Trophoblast cell (in vitro differentiated cells and primary cell): ENCODE results near the gene GH1.

ENCODE experiments used
- DNase-seq, 2 donors: peaks; one replicate each; pipeline ENCODE4 v3.0.0-alpha.2; 2016
- H2AFZ ChIP-seq: 2 replicates; pipeline ENCODE4 v1.6.1; 2013; ENCODE audit warnings: low read length, moderate library complexity, mild to moderate bottlenecking; ENCODE audit not compliant: insufficient read depth, poor library complexity
- H2AK5ac ChIP-seq: 2 replicates; pipeline ENCODE4 v1.6.1; 2013; ENCODE audit warnings: mild to moderate bottlenecking, low read length
- H2BK120ac ChIP-seq: 2 replicates; pipeline ENCODE4 v1.6.1; 2013; ENCODE audit warnings: low read length, mild to moderate bottlenecking, moderate library complexity; ENCODE audit not compliant: insufficient read depth, poor library complexity
- H2BK12ac ChIP-seq: 2 replicates; pipeline ENCODE4 v1.6.1; 2013; ENCODE audit warnings: mild to moderate bottlenecking, low read length, moderate library complexity
- H2BK5ac ChIP-seq: 2 replicates; pipeline ENCODE4 v1.6.1; 2013; ENCODE audit warnings: low read length, low read depth, moderate library complexity, mild to moderate bottlenecking; ENCODE audit not compliant: poor library complexity
- H3K14ac ChIP-seq: 2 replicates; pipeline ENCODE4 v1.6.1; 2013; ENCODE audit warnings: mild to moderate bottlenecking, low read length
- H3K18ac ChIP-seq: 2 replicates; pipeline ENCODE4 v1.6.1; 2013; ENCODE audit warnings: mild to moderate bottlenecking, low read length
- H3K23ac ChIP-seq: 2 replicates; pipeline ENCODE4 v1.6.1; 2013; ENCODE audit warnings: low read length
- H3K27ac ChIP-seq: 2 replicates; pipeline ENCODE4 v1.5.1; 2013; ENCODE audit warnings: low read depth, mild to moderate bottlenecking, inconsistent platforms, low read length, moderate library complexity
- H3K27me3 ChIP-seq: 2 replicates; pipeline ENCODE4 v1.6.1; 2013; ENCODE audit warnings: inconsistent platforms, mild to moderate bottlenecking, low read length, moderate library complexity; ENCODE audit not compliant: insufficient read depth
- H3K36me3 ChIP-seq, 2 experiments: 1 replicate in 1 of 2; 2 replicates in 1 of 2; pipeline ENCODE4 v1.6.1; 2013; ENCODE audit warnings: low read length in 2 of 2, mild to moderate bottlenecking in 2 of 2, moderate library complexity in 1 of 2; ENCODE audit not compliant: insufficient read depth in 2 of 2, control insufficient read depth in 1 of 2
- H3K4ac ChIP-seq: 2 replicates; pipeline ENCODE4 v1.6.1; 2013; ENCODE audit warnings: low read depth, mild to moderate bottlenecking, low read length, moderate library complexity
- H3K4me1 ChIP-seq, 2 experiments: 1 replicate in 1 of 2; 2 replicates in 1 of 2; pipeline ENCODE4 v1.6.1; 2013; ENCODE audit warnings: low read length in 2 of 2, mild to moderate bottlenecking in 2 of 2, moderate library complexity in 1 of 2; ENCODE audit not compliant: insufficient read depth in 2 of 2, control insufficient read depth in 1 of 2
- H3K4me2 ChIP-seq: 2 replicates; pipeline ENCODE4 v1.6.1; 2013; ENCODE audit warnings: inconsistent platforms, mild to moderate bottlenecking, low read length, moderate library complexity
- H3K4me3 ChIP-seq: 2 replicates; pipeline ENCODE4 v1.5.1; 2013; ENCODE audit warnings: mild to moderate bottlenecking, low read depth, low read length, inconsistent platforms
- H3K79me1 ChIP-seq: one replicate; pipeline ENCODE4 v1.6.1; 2013; ENCODE audit warnings: low read length
- H3K79me2 ChIP-seq: 2 replicates; pipeline ENCODE4 v1.6.1; 2013; ENCODE audit warnings: low read length, mild to moderate bottlenecking; ENCODE audit not compliant: control insufficient read depth, insufficient read depth, poor library complexity
- H3K9ac ChIP-seq: 2 replicates; pipeline ENCODE4 v1.6.1; 2013; ENCODE audit warnings: mild to moderate bottlenecking, low read length
- H3K9me3 ChIP-seq: 2 replicates; pipeline ENCODE4 v1.6.1; 2013; ENCODE audit warnings: low read depth, mild to moderate bottlenecking, control low read depth, inconsistent platforms, low read length; ENCODE audit not compliant: insufficient read depth
- H4K12ac ChIP-seq: 2 replicates; pipeline ENCODE4 v1.6.1; 2013; ENCODE audit warnings: low read depth, mild to moderate bottlenecking, low read length, moderate library complexity
- H4K8ac ChIP-seq: 2 replicates; pipeline ENCODE4 v1.6.1; 2013; ENCODE audit warnings: low read depth, mild to moderate bottlenecking, low read length, moderate library complexity
- H4K91ac ChIP-seq: one replicate; pipeline ENCODE4 v1.6.1; 2013; ENCODE audit warnings: low read depth, mild to moderate bottlenecking, low read length, moderate library complexity
- WGBS: extraction: QIAGEN DNeasy Blood & Tissue Kit; methylation state at CpG from one replicate; pipeline ENCODE4 v1.1.7; 2013; ENCODE audit warnings: missing lambda C conversion rate; ENCODE audit not compliant: insufficient read length, insufficient coverage; ENCODE audit errors: extremely low coverage; 5-methylcytosine and 5-hydroxymethylcytosine counted together

The GH1 gene

DNA sequence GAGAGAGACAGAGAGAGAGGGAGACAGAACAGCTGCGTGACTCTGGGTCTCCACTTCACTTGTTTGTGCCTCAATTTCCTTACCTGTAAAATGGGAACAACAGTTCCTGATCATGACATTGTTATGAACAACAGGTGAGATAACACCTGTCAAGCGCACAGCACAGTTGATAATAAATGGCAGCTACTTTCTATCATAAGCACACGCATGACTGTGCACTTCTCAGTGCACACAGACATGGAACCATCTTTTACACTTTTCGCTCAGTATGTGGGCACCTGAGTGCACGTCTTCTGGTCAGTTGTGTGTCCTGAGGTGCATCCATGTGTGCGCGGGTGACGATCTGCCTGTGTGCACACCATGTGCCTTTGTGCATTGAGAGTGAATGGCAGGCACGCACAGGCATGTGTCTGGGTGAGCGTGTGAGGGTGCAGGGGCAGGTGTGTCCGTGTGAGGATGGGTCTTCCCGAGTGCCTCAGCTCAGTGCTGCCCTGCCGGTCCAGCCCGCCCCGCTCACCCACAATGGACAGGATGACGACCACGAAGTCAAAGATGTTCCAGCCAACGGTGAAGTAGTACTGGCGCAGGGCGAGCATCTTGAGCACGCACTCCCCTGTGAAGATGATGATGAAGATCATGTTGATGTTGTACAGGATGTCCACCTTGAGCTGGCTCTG is 23.8 kb upstream of the GH1 start:
- H2BK120ac ChIP-seq, result no peak overlapping the region
- no peak overlapping the region for H3K4me3 ChIP-seq
- no CpG with 5 or more reads among the region's 21 CpGs for WGBS
- H4K91ac ChIP-seq, result no peak overlapping the region
- no peaks in the 10 kb centered on the region for H3K9me3 ChIP-seq
- no peak overlapping the region for H2BK5ac ChIP-seq
- no peak for DNase-seq
- no peak overlapping the region for H3K4me2 ChIP-seq
- H3K27me3 ChIP-seq, result no peaks in the 10 kb centered on the region
- no peak overlapping the region for H4K12ac ChIP-seq
- H2BK12ac ChIP-seq, result no peak overlapping the region
- H3K79me2 ChIP-seq, result no peaks in the 10 kb centered on the region
- H3K36me3 ChIP-seq, result no peaks in the 10 kb centered on the region
- no peak overlapping the region for H3K27ac ChIP-seq
- H3K4ac ChIP-seq, result no peak overlapping the region
- H3K4me1 ChIP-seq, result no peaks in the 10 kb centered on the region
- H4K8ac ChIP-seq, result no peak overlapping the region
- no peak overlapping the region for H3K9ac ChIP-seq
- H2AK5ac ChIP-seq, result no peak overlapping the region
- H2AFZ ChIP-seq, result no peak overlapping the region
- H3K79me1 ChIP-seq, result no peaks in the 10 kb centered on the region
- no peak overlapping the region for H3K18ac ChIP-seq
- no peak overlapping the region for H3K23ac ChIP-seq
- H3K14ac ChIP-seq, result no peak overlapping the region

DNA sequence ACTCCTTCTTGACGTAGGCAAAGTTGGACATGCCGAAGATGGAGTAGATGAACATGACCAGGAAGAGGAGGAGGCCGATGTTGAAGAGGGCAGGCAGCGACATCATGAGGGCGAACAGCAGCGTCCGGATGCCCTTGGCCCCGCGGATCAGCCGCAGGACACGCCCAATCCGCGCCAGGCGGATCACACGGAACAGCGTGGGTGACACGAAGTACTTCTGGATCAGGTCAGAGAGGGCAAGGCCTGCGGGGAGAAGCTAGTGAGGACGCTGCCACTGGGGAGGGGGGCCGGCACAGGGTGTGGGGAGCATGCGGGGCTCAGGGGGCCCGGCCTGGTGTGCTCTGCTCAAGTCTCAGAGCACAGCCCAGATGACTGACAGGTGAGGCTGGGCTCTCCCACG is 23.1 kb upstream of the GH1 start:
- H3K23ac ChIP-seq, result no peak overlapping the region
- no peaks in the 10 kb centered on the region for H3K36me3 ChIP-seq
- H3K27me3 ChIP-seq, result no peaks in the 10 kb centered on the region
- no CpG with 5 or more reads among the region's 23 CpGs for WGBS
- H3K14ac ChIP-seq, result no peak overlapping the region
- H3K79me2 ChIP-seq, result no peaks in the 10 kb centered on the region
- no peak overlapping the region for H2BK12ac ChIP-seq
- no peak overlapping the region for H4K91ac ChIP-seq
- H3K4me2 ChIP-seq, result no peak overlapping the region
- H3K18ac ChIP-seq, result no peak overlapping the region
- H4K8ac ChIP-seq, result no peak overlapping the region
- H3K9ac ChIP-seq, result no peak overlapping the region
- H3K4me3 ChIP-seq, result no peak overlapping the region
- H2AFZ ChIP-seq, result no peak overlapping the region
- H3K4ac ChIP-seq, result no peak overlapping the region
- H2BK5ac ChIP-seq, result no peak overlapping the region
- H3K27ac ChIP-seq, result no peak overlapping the region
- H3K79me1 ChIP-seq, result no peaks in the 10 kb centered on the region
- no peaks in the 10 kb centered on the region for H3K9me3 ChIP-seq
- H3K4me1 ChIP-seq, result no peaks in the 10 kb centered on the region
- no peak overlapping the region for H4K12ac ChIP-seq
- DNase-seq, result no peak
- no peak overlapping the region for H2AK5ac ChIP-seq
- H2BK120ac ChIP-seq, result no peak overlapping the region

DNA sequence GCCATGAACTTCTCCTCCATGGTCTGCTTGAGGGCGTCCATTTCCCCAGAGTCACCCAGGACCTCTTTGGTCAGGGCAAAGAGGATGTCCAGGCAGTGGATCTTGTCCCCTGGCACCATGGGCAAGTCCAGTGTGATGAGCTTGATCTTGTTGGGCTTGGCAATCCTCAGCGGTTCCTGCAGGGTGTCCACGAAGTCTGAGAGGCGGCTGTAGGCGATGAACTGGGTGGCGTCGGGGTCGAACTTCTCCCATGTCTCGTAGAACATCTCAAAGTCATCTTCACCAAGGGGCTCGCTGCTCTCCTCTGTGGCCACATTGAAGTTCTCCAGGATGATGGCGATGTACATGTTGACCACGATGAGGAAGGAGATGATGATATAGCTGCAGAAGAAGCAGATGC is 22.5 kb upstream of the GH1 start:
- no peaks in the 10 kb centered on the region for H3K79me1 ChIP-seq

DNA sequence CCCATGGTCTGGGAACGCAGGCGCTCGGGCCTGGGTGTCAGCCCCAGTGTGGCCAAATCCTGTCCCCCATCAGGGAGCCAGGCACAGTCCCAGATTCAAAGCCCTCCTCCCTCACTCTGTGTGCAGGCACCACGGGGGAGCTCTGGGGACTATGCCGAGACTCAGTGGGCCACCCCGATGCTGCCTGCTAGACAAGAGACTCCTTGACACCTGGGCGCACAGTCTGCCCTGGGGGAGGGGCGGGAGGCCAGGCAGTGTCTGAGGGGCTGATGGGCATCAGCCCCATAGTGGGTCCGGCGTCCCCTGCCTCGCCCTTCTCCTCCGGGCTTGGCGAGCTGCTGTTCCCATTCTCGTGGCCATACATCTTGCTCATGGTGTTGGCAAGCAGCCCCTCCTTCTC is 21.9 kb upstream of the GH1 start:
- Histone ChIP-seq H3K14ac (no peak overlapping the region), H3K9ac (no peak overlapping the region), H3K36me3 (no peaks in the 10 kb centered on the region), H4K8ac (no peak overlapping the region), H3K9me3 (no peaks in the 10 kb centered on the region), H2BK5ac (no peak overlapping the region), H3K4me3 (no peak overlapping the region), H3K27ac (no peak overlapping the region), H2AK5ac (no peak overlapping the region), H4K91ac (no peak overlapping the region), H3K27me3 (no peaks in the 10 kb centered on the region), H3K79me1 (no peaks in the 10 kb centered on the region), H3K4ac (no peak overlapping the region), H4K12ac (no peak overlapping the region), H3K4me1 (no peaks in the 10 kb centered on the region), H3K18ac (no peak overlapping the region), H2BK120ac (no peak overlapping the region), H3K4me2 (no peak overlapping the region), H2AFZ (no peak overlapping the region), H3K79me2 (no peaks in the 10 kb centered on the region), H2BK12ac (no peak overlapping the region), H3K23ac (no peak overlapping the region)
- no CpG with 5 or more reads among the region's 14 CpGs for WGBS
- no peak for DNase-seq

More for the DNA sequence above, 22.5 kb upstream of the GH1 start:
- Histone ChIP-seq H4K91ac (no peak overlapping the region), H2BK5ac (no peak overlapping the region), H3K14ac (no peak overlapping the region), H3K23ac (no peak overlapping the region), H3K9me3 (no peaks in the 10 kb centered on the region), H3K4ac (no peak overlapping the region), H3K18ac (no peak overlapping the region), H2BK120ac (no peak overlapping the region), H3K36me3 (no peaks in the 10 kb centered on the region), H2AK5ac (no peak overlapping the region), H3K4me2 (no peak overlapping the region), H3K4me1 (no peaks in the 10 kb centered on the region), H3K27ac (no peak overlapping the region), H2AFZ (no peak overlapping the region), H2BK12ac (no peak overlapping the region), H3K27me3 (no peaks in the 10 kb centered on the region), H3K4me3 (no peak overlapping the region), H4K8ac (no peak overlapping the region), H3K9ac (no peak overlapping the region), H4K12ac (no peak overlapping the region), H3K79me2 (no peaks in the 10 kb centered on the region)
- no CpG with 5 or more reads among the region's 12 CpGs for WGBS
- no peak for DNase-seq
